Measurements from ENCODE around the gene CFAP65.

The CFAP65 gene

GRCh38 chr2:218995972-218996711, 45.2 kb downstream of the CFAP65 start:
- Histone ChIP-seq H3K9ac (ENCODE audit: low read length) (no peak overlapping the region), H3K27me3 (ENCODE audit: low read depth, low read length) (peaks cover 5% of the 10 kb centered on the region; the same call in 1 of the 2 replicates), H3K27ac (ENCODE audit: low read length) (no peak overlapping the region), H3K36me3 (replicated peaks; ENCODE audit: low read depth, low read length) (no peaks in the 10 kb centered on the region), H3K9me3 (ENCODE audit: insufficient read depth, low read length) (no peaks in the 10 kb centered on the region), H3K4me2 (ENCODE audit: low read length) (peak overlapping the region; percentile 90), H3K4me3 (ENCODE audit: low read length) (peak overlapping the region; percentile 68), H3K4me1 (ENCODE audit: low read length) (peaks cover 10% of the 10 kb centered on the region), H3K79me2 (ENCODE audit: low read length) (no peaks in the 10 kb centered on the region), H4K20me1 (ENCODE audit: insufficient read depth, low read length) (no peaks in the 10 kb centered on the region), H2AFZ (ENCODE audit: low read depth, low read length) (peak overlapping the region; percentile 54; the same call in 1 of the 2 replicates)
- TF ChIP-seq CTCF (IDR thresholded peaks at IDR 0.05; ENCODE audit: low read depth, low read length) (peak; percentile 72), EZH2phosphoT487 (IDR thresholded peaks at IDR 0.05; ENCODE audit: low read depth) (no peak)

- Histone ChIP-seq H3K79me2 (ENCODE audit: low read length) (no peaks in the 10 kb centered on the region), H3K27ac (ENCODE audit: low read length) (no peak overlapping the region), H4K20me1 (ENCODE audit: insufficient read depth, low read length) (no peaks in the 10 kb centered on the region), H3K4me2 (ENCODE audit: low read length) (peak overlapping the region; percentile 90), H3K4me1 (ENCODE audit: low read length) (peaks cover 10% of the 10 kb centered on the region), H2AFZ (ENCODE audit: low read depth, low read length) (no peak overlapping the region), H3K9me3 (ENCODE audit: insufficient read depth, low read length) (no peaks in the 10 kb centered on the region), H3K36me3 (replicated peaks; ENCODE audit: low read depth, low read length) (no peaks in the 10 kb centered on the region), H3K27me3 (ENCODE audit: low read depth, low read length) (peaks cover 5% of the 10 kb centered on the region; the same call in 1 of the 2 replicates), H3K9ac (ENCODE audit: low read length) (no peak overlapping the region), H3K4me3 (ENCODE audit: low read length) (0 out of 2 replicates have a peak overlapping the region, but pooled peaks have one; percentile 68)
- no peak for TF ChIP-seq EZH2phosphoT487 (IDR thresholded peaks at IDR 0.05; ENCODE audit: low read depth)
Measured at GRCh38 chr2:218995561-218995960, 45.8 kb downstream of the CFAP65 start.

GRCh38 chr2:218993345-218994315, 47.7 kb downstream of the CFAP65 start, which contains the start of gene CRYBA2:
TSS of gene CRYBA2 (minus strand) at chr2:218993422. CDS start at chr2:218993176, 246 bp downstream.
- Histone ChIP-seq H2AFZ (ENCODE audit: low read depth, low read length) (no peak within 1 kb of the TSS), H3K27ac (ENCODE audit: low read length) (no peak within 1 kb of the TSS), H3K79me2 (ENCODE audit: low read length) (no peaks in the 10 kb centered on the region), H3K4me3 (ENCODE audit: low read length) (no peak within 1 kb of the TSS), H3K9me3 (ENCODE audit: insufficient read depth, low read length) (no peaks in the 10 kb centered on the region), H3K27me3 (ENCODE audit: low read depth, low read length) (peaks cover 5% of the 10 kb centered on the region; the same call in 1 of the 2 replicates), H4K20me1 (ENCODE audit: insufficient read depth, low read length) (no peaks in the 10 kb centered on the region), H3K4me1 (ENCODE audit: low read length) (no peaks in the 10 kb centered on the region; the same call in 1 of the 2 replicates), H3K9ac (ENCODE audit: low read length) (no peak within 1 kb of the TSS), H3K4me2 (ENCODE audit: low read length) (no peak within 1 kb of the TSS), H3K36me3 (replicated peaks; ENCODE audit: low read depth, low read length) (no peaks in the 10 kb centered on the region)
- TF ChIP-seq EZH2phosphoT487 (IDR thresholded peaks at IDR 0.05; ENCODE audit: low read depth) = no peak
- TF ChIP-seq CTCF (IDR thresholded peaks at IDR 0.05; ENCODE audit: low read depth, low read length) = no peak

- H3K4me2 ChIP-seq (ENCODE audit: low read length) = no peak overlapping the region
- no peak overlapping the region for H3K4me3 ChIP-seq (ENCODE audit: low read length)
Measured at GRCh38 chr2:218992703-218993344, 48.5 kb downstream of the CFAP65 start.

More at GRCh38 chr2:218992703-218993344, 48.5 kb downstream of the CFAP65 start:
- Histone ChIP-seq H3K9ac (ENCODE audit: low read length) (no peak overlapping the region), H3K27ac (ENCODE audit: low read length) (no peak overlapping the region), H3K4me1 (ENCODE audit: low read length) (no peaks in the 10 kb centered on the region; the same call in 1 of the 2 replicates), H3K79me2 (ENCODE audit: low read length) (no peaks in the 10 kb centered on the region), H4K20me1 (ENCODE audit: insufficient read depth, low read length) (no peaks in the 10 kb centered on the region), H3K27me3 (ENCODE audit: low read depth, low read length) (peaks cover 5% of the 10 kb centered on the region; the same call in 1 of the 2 replicates), H2AFZ (ENCODE audit: low read depth, low read length) (no peak overlapping the region), H3K36me3 (replicated peaks; ENCODE audit: low read depth, low read length) (no peaks in the 10 kb centered on the region), H3K9me3 (ENCODE audit: insufficient read depth, low read length) (no peaks in the 10 kb centered on the region)
- TF ChIP-seq EZH2phosphoT487 (IDR thresholded peaks at IDR 0.05; ENCODE audit: low read depth) (no peak), CTCF (IDR thresholded peaks at IDR 0.05; ENCODE audit: low read depth, low read length) (no peak)

Measured in OCI-LY3 (cell line).